Kidney capillary endothelial cell (primary cell): ENCODE data around the gene RAB35.

Experiments
- DNase-seq: peaks from one replicate; pipeline ENCODE4 v3.0.0-alpha.2; 2018; ENCODE audit warnings: low spot score

Gene RAB35

DNA sequence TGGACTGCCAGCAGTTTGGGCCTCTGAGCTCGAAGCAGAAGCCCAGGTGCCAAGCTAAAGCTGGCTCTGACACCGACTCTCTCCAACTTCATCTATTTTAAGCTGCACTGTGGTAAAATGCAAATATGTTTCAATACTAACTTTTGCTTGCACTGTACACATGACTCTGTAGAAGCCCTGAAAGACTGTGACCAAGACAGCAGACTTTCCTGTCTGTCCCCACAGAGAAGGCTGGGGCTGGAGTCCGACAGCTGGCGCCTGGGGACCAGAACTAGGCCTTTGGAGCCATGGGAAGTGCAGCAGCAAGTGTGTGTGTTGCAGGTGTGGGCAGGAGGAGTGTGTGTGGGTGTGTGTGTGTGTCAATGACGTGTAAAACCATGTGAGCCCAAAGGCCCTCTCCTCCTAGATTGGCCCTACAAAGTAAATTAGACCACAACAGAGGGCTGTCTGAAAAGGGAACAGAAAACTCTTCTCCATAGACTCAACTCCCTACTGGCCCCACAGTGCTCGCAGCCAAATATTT is 16.4 kb upstream of the RAB35 start:
- no peak for DNase-seq

DNA sequence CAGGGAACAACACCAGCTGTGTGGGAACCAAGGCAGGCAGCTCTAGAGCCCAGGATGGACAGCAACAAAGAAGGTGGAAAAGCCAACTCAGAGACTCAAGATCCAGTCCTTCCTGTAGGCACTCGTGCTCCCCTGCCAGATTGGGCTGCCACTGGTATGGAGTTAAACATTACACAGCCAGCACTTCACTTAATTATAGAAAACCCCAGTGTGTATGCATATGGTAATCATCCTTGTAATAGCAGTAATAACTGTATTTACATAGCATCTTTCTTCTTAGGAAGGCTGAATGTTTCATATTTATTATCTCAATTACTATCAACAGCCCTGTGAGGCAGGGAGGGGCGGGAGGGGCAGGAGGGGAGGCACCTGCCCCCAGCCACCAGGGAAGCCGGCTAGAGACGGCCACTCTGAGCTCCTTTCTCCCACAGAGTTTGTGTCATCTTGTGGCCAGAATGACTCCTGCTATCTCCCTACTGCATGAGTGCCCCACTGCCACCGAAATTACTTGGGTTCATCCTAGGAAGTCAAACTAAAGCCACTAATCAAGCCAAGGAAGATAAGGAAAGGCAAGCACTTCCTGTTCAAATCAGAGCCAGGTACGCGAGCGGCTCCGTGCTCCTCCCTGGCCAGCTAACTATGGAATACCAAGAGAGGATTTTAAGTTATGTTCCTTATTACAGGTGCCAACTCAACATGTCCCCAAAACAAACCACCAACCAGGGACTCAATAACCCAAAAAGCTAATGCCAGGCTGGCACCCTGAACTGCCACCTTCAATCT is 15.7 kb upstream of the RAB35 start:
- DNase-seq: no peak

DNA sequence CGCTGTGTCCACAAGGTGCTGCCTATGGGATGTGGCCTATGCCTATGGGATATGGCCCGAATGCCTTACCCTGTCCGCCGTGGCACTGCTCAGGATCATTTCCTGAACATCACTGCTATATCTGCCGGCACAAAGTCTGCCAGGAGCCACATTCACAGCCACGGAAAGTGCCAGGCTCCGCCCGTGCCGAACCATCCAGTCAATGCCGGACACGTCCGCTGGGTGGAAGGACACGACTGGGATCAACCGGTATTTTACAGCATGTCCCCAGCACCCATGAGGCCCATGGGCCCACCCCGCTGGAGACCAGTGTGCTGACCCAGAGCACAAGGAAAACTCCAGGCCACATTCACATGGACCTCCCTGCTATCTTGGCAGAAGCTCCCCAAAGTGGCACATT is 14.6 kb upstream of the RAB35 start:
- no peak for DNase-seq

DNA sequence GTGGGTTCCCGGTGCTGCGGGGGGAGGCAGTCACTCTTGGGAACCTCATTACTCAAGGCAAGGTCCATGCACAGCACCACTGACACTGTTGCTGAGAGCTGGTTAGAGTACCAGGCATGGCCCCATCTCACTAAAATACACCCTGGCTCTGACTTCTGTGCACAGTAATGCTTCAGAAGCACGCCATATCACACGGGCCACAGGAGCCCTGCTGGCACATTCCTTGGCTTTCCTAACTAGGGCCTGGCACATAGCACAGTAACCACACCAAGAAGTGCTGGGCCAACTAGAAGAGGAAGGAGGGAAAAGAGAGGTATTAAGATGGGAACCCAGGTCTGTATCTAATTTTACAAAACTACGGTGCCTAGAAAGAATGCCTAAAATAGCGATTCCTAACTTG is 13.5 kb upstream of the RAB35 start:
- DNase-seq: no peak

DNA sequence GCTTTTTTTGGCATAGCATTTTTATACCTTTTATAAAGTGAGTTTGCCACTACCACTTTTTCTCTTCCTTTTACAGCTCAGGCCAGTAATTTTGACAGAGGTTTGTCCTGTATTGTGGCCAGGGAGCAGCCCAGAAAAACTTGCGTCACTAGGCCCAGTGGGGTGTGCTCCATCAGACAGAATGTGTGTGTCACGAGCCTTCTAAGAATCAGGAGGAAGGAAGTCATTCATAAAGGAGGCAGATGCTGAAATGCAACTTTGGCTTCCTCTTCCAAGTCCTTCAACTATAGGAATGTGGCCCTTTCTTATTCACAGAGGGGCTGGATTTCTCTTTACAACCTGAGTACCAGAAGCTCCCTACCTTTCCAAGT is 10.1 kb upstream of the RAB35 start:
- DNase-seq: peak; percentile 89

DNA sequence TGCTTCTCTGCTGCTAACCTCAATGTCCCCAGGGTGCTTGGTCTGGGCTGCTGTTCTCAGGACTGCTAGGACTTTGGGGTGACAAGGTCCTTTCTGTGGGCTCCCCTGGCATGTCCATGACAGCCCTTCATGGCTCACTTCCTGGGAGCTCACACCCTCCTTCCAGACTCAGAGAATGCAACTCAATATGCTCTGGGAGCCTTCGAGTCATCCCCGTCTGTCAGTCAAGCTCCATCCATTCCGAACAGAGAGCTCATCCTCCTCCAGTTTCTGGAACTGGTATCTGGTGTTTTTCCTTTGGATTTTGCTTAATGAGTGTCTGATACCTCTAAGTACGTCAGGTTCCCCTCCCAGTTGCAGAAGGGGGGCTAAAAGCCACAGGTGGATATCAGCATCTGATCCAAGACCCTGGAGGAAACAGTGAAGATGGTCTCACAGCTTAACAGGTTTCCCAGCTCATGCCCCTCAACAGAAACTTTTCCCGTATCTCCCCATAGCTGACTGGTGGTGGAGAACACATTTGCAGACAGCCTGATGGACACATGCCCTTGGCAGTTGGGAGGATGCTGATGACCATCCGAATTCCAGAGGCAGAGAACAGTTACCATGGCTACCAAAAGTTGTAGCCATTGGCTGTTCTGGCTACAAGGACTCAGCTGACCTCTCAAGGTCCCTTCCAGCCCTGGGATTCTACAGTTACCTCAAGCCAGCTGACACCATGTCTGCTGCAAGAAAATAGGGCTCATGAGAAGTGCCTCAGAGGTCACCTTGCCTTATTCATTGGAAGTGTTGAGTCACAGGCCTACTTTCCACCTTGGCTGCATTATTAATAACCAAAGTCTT is 9.5 kb upstream of the RAB35 start:
- DNase-seq: peak; percentile 74

DNA sequence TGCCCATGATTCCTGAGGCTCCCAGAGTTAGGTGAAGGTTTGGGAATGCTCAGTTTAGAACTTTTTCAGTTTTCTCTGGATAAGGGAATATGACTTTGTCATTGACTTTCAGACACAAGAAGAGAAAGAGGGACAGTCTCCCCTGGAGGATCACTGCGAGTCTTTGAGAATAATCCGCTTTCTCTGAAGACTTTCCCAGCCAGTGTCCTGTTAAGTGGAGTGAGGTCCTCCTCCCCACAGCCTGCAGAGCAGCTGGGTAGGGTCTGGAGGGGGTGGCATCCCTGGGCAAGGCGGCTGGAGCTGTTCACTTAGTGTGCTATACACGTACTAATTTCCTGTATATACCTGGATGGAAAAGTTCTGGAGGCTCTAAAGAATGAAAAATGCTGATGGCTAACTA is 8.5 kb upstream of the RAB35 start:
- DNase-seq: no peak

DNA sequence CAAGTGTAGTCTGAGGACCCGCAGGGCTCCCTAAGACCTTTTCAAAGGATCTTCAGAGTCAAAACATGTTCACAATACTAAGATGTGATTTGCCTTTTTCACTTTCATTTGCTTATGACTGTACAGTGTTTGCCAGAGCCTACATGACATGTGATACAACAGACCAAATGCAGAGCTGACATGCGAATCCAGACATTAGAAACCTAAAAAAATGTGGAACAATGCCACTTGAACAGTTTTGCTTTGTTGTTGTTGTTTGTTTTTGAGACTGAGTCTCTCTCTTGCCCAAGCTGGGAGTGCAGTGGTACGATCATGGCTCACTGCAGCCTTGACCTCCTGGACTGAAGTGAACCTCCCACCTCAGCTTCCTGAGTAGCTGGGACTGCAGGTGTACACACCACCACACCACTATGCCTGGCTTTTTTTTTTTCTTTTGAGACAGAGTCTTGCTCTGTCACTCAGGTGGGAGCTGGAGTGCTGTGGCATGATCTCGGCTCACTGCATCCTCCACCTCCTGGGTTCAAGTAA is 5.3 kb upstream of the RAB35 start:
- DNase-seq: no peak

DNA sequence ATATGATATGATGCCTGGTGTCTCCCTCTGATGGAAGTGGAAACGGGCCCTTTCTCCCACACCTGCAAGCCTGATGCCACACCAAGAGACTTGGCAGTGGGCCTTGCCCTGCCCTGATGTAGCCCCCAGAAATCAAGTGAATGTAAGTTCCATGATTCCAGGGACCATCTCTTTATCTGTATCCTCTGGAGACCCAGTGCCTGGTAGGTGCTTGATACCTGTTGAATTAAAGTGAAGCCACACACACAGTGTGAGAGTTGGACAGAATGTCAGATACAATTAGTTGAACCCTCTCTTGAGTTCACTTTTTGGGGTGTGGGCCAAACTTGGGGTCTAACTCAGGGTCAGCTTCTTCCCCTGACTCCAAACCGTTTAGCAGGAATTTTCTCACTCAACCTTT is 4.8 kb upstream of the RAB35 start:
- no peak for DNase-seq

DNA sequence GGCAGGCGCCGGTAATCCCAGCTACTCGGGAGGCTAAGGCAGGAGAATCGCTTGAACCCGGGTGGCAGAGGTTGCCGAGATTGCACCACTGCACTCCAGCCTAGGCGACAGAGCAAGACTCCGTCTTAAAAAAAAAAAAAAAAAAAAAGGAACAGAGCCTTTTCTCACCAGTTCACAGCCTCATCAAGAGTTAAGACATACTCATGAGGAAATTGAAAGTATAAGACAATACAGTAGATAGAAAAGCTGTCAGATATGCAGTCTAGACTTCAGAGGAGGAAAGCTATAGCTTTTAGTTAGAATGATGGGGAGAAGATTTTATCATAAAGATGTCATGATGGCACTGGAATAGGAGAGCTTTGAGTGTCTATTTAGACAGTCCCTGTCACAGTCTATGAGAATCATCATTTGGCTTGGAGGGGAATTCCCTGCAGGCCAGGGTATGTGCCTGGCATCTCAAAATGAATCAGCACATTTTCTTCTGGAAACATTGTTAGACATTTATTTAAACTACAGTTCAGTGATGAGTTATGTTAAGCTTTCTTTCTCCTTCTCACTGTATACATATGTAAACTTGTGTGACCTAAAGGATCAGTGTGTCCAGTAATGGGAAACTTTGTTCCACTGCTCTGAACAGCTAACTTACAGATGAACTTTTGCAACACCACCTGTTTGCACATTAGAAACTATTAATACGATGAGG is 2.9 kb upstream of the RAB35 start:
- DNase-seq: no peak

DNA sequence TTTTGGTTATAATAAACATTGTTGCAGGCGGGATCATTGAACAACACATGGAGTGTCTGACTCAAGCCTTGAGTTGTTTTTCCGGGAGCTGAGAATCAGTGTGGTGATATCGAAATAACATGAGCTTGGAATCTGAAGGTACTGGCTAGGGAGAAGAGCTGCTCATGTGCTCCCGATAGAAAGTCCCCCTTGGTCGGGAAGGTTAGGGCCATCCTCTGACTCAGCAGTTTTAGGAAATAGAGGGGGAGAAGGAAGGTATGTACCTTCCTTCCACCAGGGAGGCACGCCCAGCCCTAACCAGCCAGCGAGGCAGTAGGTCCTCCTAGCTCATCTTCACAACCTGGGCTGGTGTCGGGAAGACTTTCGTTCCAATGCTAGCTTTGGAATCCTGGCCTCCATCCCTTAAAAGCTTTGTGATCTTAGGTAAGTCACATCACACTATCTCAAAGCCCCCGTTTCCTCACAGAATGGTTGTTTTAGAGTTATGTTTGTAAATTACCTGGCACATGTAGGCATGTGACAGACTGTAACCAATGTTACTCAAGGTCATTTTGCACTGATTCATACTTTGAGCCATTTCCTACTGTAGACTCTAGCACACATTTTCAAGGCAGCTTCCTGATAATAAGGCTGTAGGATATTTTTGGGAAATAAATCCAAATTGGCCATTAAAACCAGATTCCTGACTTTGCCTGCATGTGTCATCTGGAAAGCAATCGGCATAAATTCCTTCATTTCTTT is 1.9 kb upstream of the RAB35 start:
- no peak for DNase-seq

DNA sequence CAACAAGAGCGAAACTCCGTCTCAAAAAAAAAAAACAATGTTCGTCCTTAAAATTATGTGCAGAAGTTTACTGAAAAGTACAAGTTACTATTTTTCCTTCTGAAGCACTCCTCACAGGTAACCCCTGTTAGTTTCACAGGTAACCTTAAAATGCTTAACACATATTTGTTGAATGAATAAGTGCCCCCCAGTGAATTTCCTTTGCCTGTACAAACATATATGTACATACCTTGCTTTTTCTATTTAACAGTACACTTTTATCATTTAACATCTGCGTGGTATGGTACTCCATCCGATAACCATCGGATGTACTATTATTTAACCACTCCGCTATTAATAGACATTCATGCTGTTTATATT is 1.4 kb upstream of the RAB35 start:
- no peak for DNase-seq

DNA sequence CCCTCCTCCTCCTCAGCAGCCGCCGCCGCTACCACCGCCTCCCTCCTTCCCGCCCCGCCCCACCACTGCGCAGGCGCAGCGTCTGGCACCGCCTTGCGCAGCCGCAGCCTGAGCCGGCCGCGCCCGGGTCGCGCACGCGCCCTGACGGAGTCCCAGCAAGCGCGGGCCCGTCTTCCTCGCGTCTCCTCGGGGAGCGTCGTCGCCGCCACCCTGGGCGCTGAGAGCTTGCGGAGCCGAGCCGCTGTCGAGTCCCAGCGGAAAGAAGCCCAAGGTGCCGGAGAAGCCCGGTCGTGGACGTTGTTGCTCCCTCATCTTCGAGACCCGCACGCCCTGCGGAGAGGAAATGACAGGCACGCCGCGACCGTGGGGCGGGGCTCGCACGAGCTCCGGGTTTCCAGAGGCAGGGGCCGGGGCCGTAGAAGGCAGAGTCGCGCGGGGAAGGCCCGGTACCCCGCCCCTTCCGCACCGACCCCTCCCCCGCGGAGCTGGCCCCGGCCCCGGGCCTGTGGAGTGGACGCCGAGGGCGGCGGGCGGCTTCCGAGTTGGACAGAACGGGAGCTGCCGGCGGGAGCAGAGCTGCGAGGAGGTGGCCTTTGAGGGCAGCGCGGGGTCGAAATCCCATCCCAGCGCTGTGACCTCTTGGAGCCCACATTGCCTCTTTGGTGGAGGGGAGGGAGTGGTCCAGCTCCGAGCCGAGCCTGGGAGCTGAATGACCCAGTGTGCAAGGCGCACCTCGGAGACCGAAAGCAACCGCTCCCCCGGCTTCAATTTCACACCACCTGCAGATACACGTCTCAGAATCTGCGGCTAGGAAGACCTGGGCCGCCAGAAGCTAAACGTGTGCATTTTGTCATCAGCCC is 469 bp upstream of the RAB35 start:
- peak; percentile 97 for DNase-seq

DNA sequence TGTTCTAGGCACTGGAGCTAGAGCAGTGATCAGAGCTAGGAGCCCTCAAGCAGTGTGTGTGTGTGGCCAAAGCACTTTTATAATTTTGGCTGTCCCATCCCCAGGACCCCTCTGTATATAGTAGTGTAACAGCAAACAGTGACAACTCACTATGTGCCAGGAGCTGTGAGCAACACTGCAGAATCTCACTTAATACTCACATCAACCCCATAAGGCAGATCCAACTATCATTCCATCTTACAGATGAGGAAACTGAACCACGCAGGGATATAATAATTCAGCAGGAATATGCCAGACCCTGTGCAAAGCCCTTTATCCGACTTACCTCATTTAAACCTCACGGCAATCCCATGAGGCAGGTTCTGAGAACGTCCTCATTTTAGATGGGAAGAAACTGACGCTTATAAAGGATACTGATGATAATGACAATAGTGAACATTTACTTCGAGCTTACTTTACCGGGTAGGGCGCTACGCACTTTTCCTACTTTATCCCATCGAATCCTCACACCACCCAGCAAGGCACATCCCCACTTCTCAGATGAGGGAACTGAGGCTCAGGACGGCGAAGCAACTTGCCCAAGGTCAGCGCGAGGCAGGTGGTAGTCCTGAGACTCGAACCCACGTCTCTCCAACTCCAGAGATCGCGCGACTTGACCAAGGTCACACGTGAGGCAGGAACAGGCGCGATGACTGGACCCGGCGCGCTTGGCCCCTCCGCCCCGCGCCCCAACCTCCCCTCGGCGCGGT is 687 bp downstream of the RAB35 start:
- DNase-seq: no peak

DNA sequence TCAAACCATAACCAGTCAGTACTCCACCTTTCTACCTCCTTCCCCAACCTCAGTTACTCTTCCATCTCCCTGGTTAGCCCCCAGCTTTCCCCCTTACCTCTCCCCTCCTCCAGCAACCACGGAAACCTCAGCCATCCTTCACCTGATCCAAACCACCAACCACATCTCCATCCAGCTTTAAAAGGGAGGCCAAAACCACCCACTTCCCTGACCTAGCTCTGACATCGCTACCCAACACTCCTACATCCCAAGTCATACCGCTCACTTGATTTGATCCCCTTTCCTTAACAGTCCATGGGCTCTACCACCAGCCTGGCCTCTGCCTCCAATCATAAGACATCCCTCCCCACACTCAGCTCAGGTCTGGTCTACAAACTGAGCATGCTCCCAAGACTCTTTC is 1.5 kb downstream of the RAB35 start:
- no peak for DNase-seq

DNA sequence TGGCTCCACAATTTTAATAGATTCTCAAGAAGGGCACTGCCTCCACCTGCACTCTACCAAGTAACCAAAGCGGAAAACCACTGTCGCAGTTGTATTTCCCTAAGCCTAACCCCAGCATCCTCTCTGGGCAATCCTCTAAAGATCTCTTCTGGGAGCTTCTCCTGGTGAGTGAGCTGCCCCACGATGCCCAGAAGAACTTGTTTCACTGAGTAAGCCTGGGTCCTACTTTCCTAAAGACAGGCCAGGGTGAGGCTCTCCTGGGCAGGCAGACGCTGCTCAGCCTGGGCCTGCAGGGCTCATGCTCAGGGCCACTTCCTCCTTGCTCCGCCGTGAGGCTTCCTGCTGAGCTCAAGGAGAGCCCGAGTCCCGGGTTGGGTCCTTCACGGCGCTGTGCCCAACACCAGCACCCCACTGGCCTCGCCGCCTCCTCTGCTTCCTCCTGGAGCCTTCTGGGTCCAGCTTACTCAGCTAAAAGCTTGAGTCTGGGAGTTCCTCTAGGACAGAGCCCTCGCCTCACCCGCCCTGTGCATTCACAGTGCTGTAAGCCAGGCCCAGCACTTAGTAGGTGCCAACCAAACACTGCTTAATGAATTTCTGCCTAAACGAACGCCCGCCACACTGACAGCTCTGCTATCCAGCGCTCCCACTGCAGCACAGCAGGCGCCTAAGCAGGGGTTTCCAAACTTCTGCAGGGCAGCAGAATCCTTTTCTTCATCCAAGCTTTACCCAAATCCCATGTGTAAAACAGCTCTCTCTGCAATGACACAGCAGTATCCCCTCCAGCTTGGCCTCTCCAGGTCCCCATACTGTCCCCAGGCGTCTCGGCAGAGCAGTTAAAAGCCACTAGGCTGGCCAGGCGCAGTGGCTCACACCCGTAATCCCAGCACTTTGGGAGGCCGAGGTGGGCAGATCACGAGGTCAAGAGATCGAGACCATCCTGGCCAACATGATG is 5.7 kb downstream of the RAB35 start:
- no peak for DNase-seq

DNA sequence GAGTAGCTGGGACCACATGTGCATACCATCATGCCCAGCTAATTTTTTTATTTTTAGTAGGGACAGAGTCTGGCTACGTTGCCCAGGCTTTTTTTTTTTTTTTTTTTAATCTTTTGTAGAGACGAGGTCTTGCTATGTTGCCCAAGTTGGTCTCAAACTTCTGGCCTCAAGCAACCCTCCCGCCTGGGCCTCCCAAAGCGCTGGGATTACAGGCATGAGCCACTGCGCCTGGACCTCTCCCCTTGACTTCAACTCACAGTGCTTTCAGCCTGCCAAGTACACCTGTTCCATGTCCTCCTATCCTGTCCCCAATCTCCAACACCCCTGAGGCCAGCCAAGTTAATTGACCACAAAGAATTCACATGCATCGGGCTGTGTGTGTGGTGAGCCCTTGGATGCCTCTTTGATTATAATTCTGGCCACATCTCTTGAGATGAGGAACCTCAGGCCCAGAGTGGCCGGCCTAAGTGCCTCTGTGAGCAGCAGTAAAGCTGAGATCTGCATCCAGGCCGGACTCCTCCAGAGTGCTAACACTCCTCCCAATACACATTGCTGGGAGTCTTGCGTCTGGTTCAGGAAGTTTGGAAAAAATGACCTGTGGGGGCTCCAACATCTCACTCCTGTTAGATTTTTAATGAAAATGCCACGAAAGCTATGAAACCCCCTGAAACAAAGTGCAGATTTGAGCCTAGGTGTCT is 6.8 kb downstream of the RAB35 start:
- no peak for DNase-seq

DNA sequence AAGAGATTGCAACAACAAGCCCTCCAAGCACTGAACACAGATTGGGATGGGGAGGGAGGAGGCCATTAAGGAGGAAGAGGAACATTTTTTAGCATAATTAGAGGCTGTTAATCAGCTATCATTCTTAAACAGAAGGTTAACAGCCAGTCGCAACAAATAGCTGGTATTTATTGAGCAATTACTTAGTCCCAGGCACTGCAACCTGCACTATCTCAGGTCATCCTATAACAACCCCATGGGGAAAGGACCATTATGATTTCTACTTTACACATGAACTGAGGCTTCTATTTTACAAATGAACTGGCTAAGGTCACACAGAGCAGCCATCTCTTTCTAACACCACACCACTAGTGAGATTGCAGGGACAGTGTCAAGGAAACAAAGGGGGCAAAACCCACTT is 10.4 kb downstream of the RAB35 start:
- DNase-seq: no peak
